HL-60/S4 treated with retinoic acid at 250 ng/mL for 4 days and 3 days (cell line): ENCODE measurements around the gene ZNF350.
"Not testable (repeated sequence)": the region's sequence is repeated elsewhere in the genome, so short reads cannot be mapped to it uniquely, and the experiment has no call there.

ENCODE experiments used
- in situ Hi-C: fragments of 300-500 bp; cut with MboI; formaldehyde crosslinking; loops from 2 replicates; pipeline ENCODE4 v1.7.0; 2022; ENCODE audit warnings: low sequenced_read_pairs

The ZNF350 gene

GRCh38 chr19:51986309-51987291 lies at the start of gene ZNF350:
Gene ZNF350 (minus strand): TSS chr19:51986840. CDS start chr19:51974360, 12,480 bp downstream.
- in situ Hi-C loops = no loop called here

- in situ Hi-C loops = no loop called here
Observed at GRCh38 chr19:52034051-52034728, 47.5 kb upstream of the ZNF350 start.

- in situ Hi-C loops = no loop called here
Observed at GRCh38 chr19:52028780-52029123, 42.1 kb upstream of the ZNF350 start.

- in situ Hi-C loops = no loop called here
Observed at GRCh38 chr19:52028027-52028779, 41.6 kb upstream of the ZNF350 start, which contains the start of gene ZNF614. Gene ZNF614 (minus strand): TSS chr19:52028379. CDS start chr19:52025745, 2,634 bp downstream.

GRCh38 chr19:52026255-52026990 lies 39.8 kb upstream of the ZNF350 start:
- in situ Hi-C loops = not testable (repeated sequence)

- in situ Hi-C loops = not testable (repeated sequence)
Observed at GRCh38 chr19:52024478-52024877, 37.8 kb upstream of the ZNF350 start.

- in situ Hi-C loops = no loop called here
Observed at GRCh38 chr19:52022193-52022592, 35.6 kb upstream of the ZNF350 start.

- in situ Hi-C loops = no loop called here
Observed at GRCh38 chr19:52020506-52020905, 33.9 kb upstream of the ZNF350 start.

- in situ Hi-C loops = no loop called here
Observed at GRCh38 chr19:52010674-52011073, 24.0 kb upstream of the ZNF350 start.

GRCh38 chr19:52007806-52008557 lies 21.3 kb upstream of the ZNF350 start, which contains the start of gene ZNF615:
Gene ZNF615 (minus strand): TSS chr19:52008211. CDS start chr19:52003711, 4,500 bp downstream.
- in situ Hi-C loops = no loop called here

GRCh38 chr19:52007451-52007805 lies 20.8 kb upstream of the ZNF350 start:
- in situ Hi-C loops = no loop called here

- in situ Hi-C loops = no loop called here
Observed at GRCh38 chr19:51994048-51994644, 7.5 kb upstream of the ZNF350 start.

- in situ Hi-C loops = no loop called here
Observed at GRCh38 chr19:51993422-51993821, 6.8 kb upstream of the ZNF350 start.

- in situ Hi-C loops = no loop called here
Observed at GRCh38 chr19:51983361-51983760, 3.3 kb downstream of the ZNF350 start.

- in situ Hi-C loops = not testable (repeated sequence)
Observed at GRCh38 chr19:51980926-51981325, 5.7 kb downstream of the ZNF350 start.

GRCh38 chr19:51980116-51980736 lies 6.4 kb downstream of the ZNF350 start:
- in situ Hi-C loops = no loop called here

- in situ Hi-C loops = no loop called here
Observed at GRCh38 chr19:51978882-51979281, 7.8 kb downstream of the ZNF350 start.

GRCh38 chr19:51977346-51977745 lies 9.3 kb downstream of the ZNF350 start:
- in situ Hi-C loops = no loop called here

GRCh38 chr19:51976852-51977251 lies 9.8 kb downstream of the ZNF350 start:
- in situ Hi-C loops = no loop called here
